ENCODE data around the gene PDP2. TPM values are rescaled to one million over a fixed set of nuclear protein-coding genes. Genes with fewer than 3 reads are reported as not detected.

PDP2 gene
- total and polyA plus RNA-seq, 10 donors, result 1.0 to 9.6 (median 5.6) TPM

- WGBS, 5 donors, result 84 to 93% (median 87%) methylated on average over 9 to 13 of the region's 13 CpGs
- intact Hi-C loops (cut with DNase I; ENCODE audit: low total_unique reads), result no loop called here
- no peak overlapping the region for H3K27ac ChIP-seq
- DNase-seq, result peak; percentile 52
- H3K4me3 ChIP-seq, result no peak overlapping the region
- no peaks in the 10 kb centered on the region for H3K4me1 ChIP-seq
- H3K36me3 ChIP-seq, result no peaks in the 10 kb centered on the region
- TF ChIP-seq POLR2AphosphoS5 (IDR thresholded peaks at IDR 0.05) (no peak), POLR2A (IDR thresholded peaks at IDR 0.05) (no peak), CTCF (IDR thresholded peaks at IDR 0.05 in 8 of 11, conservative IDR thresholded peaks at IDR 0.05 in 3 of 11) (no peak)
- H3K9me3 ChIP-seq, result no peaks in the 10 kb centered on the region
- H3K27me3 ChIP-seq (replicated peaks in 1 of 7), result peaks cover 0 to 21% (median 0%) of the 10 kb centered on the region in 7 donors
These were observed 28.9 kb upstream of the PDP2 start for GRCh38 chr16:66851166-66851964.

GRCh38 chr16:66853261-66854139, 26.8 kb upstream of the PDP2 start:
- Histone ChIP-seq H3K9me3 (no peaks in the 10 kb centered on the region), H3K36me3 (no peaks in the 10 kb centered on the region), H3K27ac (no peak overlapping the region), H3K4me3 (no peak overlapping the region), H3K27me3 (replicated peaks in 1 of 7) (peaks cover 0 to 4% (median 0%) of the 10 kb centered on the region in 7 donors), H3K4me1 (no peaks in the 10 kb centered on the region)
- intact Hi-C loops (cut with DNase I; ENCODE audit: low total_unique reads), result no loop called here
- WGBS, 5 donors, result 43 to 66% (median 55%) methylated on average over 8 to 15 of the region's 15 CpGs
- TF ChIP-seq POLR2AphosphoS5 (IDR thresholded peaks at IDR 0.05), result no peak
- TF ChIP-seq POLR2A (IDR thresholded peaks at IDR 0.05), result no peak
- no peak for TF ChIP-seq CTCF (IDR thresholded peaks at IDR 0.05 in 8 of 11, conservative IDR thresholded peaks at IDR 0.05 in 3 of 11)
- DNase-seq, result peak; percentile 47

- DNase-seq, result peak; percentile 15
- H3K27ac ChIP-seq, result no peak overlapping the region
- H3K4me1 ChIP-seq, result no peaks in the 10 kb centered on the region
- no peaks in the 10 kb centered on the region for H3K27me3 ChIP-seq (replicated peaks in 1 of 7)
- no peaks in the 10 kb centered on the region for H3K36me3 ChIP-seq
- H3K9me3 ChIP-seq, result no peaks in the 10 kb centered on the region
- no peak for TF ChIP-seq POLR2AphosphoS5 (IDR thresholded peaks at IDR 0.05)
- no peak for TF ChIP-seq POLR2A (IDR thresholded peaks at IDR 0.05)
- TF ChIP-seq CTCF (IDR thresholded peaks at IDR 0.05 in 8 of 11, conservative IDR thresholded peaks at IDR 0.05 in 3 of 11), result no peak
- no peak overlapping the region for H3K4me3 ChIP-seq
- intact Hi-C loops (cut with DNase I; ENCODE audit: low total_unique reads), result no loop called here
- 90 to 95% (median 92%) methylated on average over 6 of the region's 6 CpGs for WGBS, 5 donors
These were observed 24.1 kb upstream of the PDP2 start for GRCh38 chr16:66856184-66856730.
